Neural cell (in vitro differentiated cells): Measurements from ENCODE around the gene TAL1. TPM values are rescaled to one million over a fixed set of nuclear protein-coding genes. Genes with fewer than 3 reads are reported as not detected.

Experiments used
- H2AFZ ChIP-seq: fragments of 200-600, 300-800 bp; sonication (generic), shearing (Covaris generic); 2 replicates; pipeline ENCODE4 v1.6.0; 2014; ENCODE audit warnings: low read depth, mild to moderate bottlenecking, antibody characterized with exemption, low read length, moderate library complexity
- H3F3A ChIP-seq: fragments of 200-600 bp; shearing (Covaris generic); 2 replicates; pipeline ENCODE4 v1.6.1; 2016; ENCODE audit warnings: mild to moderate bottlenecking, moderate library complexity, mixed read lengths, antibody characterized with exemption, low read length; ENCODE audit not compliant: insufficient read depth, poor library complexity, severe bottlenecking
- H3K27ac ChIP-seq: fragments of 200-600, 300-800 bp; sonication (generic), shearing (Covaris generic); 2 replicates; pipeline ENCODE4 v1.5.1; 2014; ENCODE audit warnings: mild to moderate bottlenecking, low read length, moderate library complexity
- H3K27me3 ChIP-seq: fragments of 300-800, 200-600 bp; sonication (generic), shearing (Covaris generic); 2 replicates; pipeline ENCODE4 v1.6.0; 2014; ENCODE audit warnings: mild to moderate bottlenecking, low read depth, low read length, moderate library complexity; ENCODE audit not compliant: insufficient read depth
- H3K36me3 ChIP-seq: fragments of 300-800, 200-600 bp; sonication (generic), shearing (Covaris generic); 2 replicates; pipeline ENCODE4 v1.5.1; 2014; ENCODE audit warnings: mild to moderate bottlenecking, antibody characterized with exemption, low read length, moderate library complexity; ENCODE audit not compliant: insufficient read depth
- H3K4me2 ChIP-seq: fragments of 300-800, 200-600 bp; sonication (generic), shearing (Covaris generic); 2 replicates; pipeline ENCODE4 v1.6.0; 2014; ENCODE audit warnings: mild to moderate bottlenecking, low read length
- H3K4me3 ChIP-seq: fragments of 300-800, 200-600 bp; sonication (generic), shearing (Covaris generic); 2 replicates; pipeline ENCODE4 v1.5.1; 2014; ENCODE audit warnings: mild to moderate bottlenecking, low read length, moderate library complexity
- H3K79me2 ChIP-seq: fragments of 200-600 bp; shearing (Covaris generic); replicated peaks from 2 replicates; pipeline ENCODE4 v1.6.0; 2014; ENCODE audit warnings: mild to moderate bottlenecking, low read length, moderate library complexity; ENCODE audit not compliant: insufficient read depth
- H3K9ac ChIP-seq: fragments of 300-800, 200-600 bp; sonication (generic), shearing (Covaris generic); 2 replicates; pipeline ENCODE4 v1.6.1; 2016; ENCODE audit warnings: mild to moderate bottlenecking, low read length, mixed read lengths
- H3K9me2 ChIP-seq: fragments of 200-600 bp; shearing (Covaris generic); 2 replicates; pipeline ENCODE4 v1.6.1; 2016; ENCODE audit warnings: mild to moderate bottlenecking, low read length, mixed read lengths; ENCODE audit not compliant: insufficient read depth
- H3K9me3 ChIP-seq: fragments of 200-600, 300-800 bp; sonication (generic), shearing (Covaris generic); 2 replicates; pipeline ENCODE4 v1.6.1; 2016; ENCODE audit warnings: mild to moderate bottlenecking, mixed run types, low read length, moderate library complexity, mixed read lengths
- H4K20me1 ChIP-seq: fragments of 200-600 bp; shearing (Covaris generic); 2 replicates; pipeline ENCODE4 v1.6.1; 2016; ENCODE audit warnings: mild to moderate bottlenecking, mixed run types; ENCODE audit not compliant: insufficient read depth
- CTCF ChIP-seq: fragments of 450-650 bp; IDR thresholded peaks from 2 replicates; pipeline ENCODE4 v1.5.1; 2014; ENCODE audit warnings: antibody characterized with exemption, mild to moderate bottlenecking, moderate library complexity; ENCODE audit not compliant: poor library complexity, severe bottlenecking
- EP300 ChIP-seq: fragments of 450-650 bp; conservative IDR thresholded peaks from 2 replicates; pipeline ENCODE4 v1.6.1; 2014; ENCODE audit warnings: antibody characterized with exemption, mild to moderate bottlenecking, moderate library complexity; ENCODE audit not compliant: poor library complexity, severe bottlenecking
- EZH2 ChIP-seq: fragments of 200-600, 300-800 bp; shearing (Covaris generic), sonication (generic); IDR thresholded peaks from 2 replicates; pipeline ENCODE4 v1.6.1; 2014; ENCODE audit warnings: antibody characterized with exemption, low read length, borderline replicate concordance, mild to moderate bottlenecking; ENCODE audit not compliant: insufficient read depth, poor library complexity, severe bottlenecking
- MXI1 ChIP-seq: fragments of 450-650 bp; conservative IDR thresholded peaks from 2 replicates; pipeline ENCODE4 v1.6.1; 2014; ENCODE audit warnings: antibody characterized with exemption, mild to moderate bottlenecking; ENCODE audit not compliant: poor library complexity, severe bottlenecking
- POLR2AphosphoS5 ChIP-seq: IDR thresholded peaks from 2 replicates; pipeline ENCODE4 v1.6.1; 2012
- RAD21 ChIP-seq: fragments of 450-650 bp; conservative IDR thresholded peaks from 2 replicates; pipeline ENCODE4 v1.6.1; 2014; ENCODE audit warnings: antibody characterized with exemption, mild to moderate bottlenecking, moderate library complexity
- REST ChIP-seq: IDR thresholded peaks from 2 replicates; pipeline ENCODE4 v1.6.1; 2012; ENCODE audit warnings: borderline replicate concordance
- SMC3 ChIP-seq: fragments of 450-650 bp; conservative IDR thresholded peaks from 2 replicates; pipeline ENCODE4 v1.6.1; 2014; ENCODE audit warnings: antibody characterized with exemption, mild to moderate bottlenecking, moderate library complexity; ENCODE audit not compliant: poor library complexity
- TAF1 ChIP-seq: IDR thresholded peaks from 2 replicates; pipeline ENCODE4 v1.6.1; 2012; ENCODE audit warnings: low read depth
- polyA plus RNA-seq: library from polyadenylated mRNA; depleted of rRNA; stranded (reverse); fragments of >200 nt; gene quantifications from 2 replicates; pipeline ENCODE4 v1.2.3, GENCODE V29; 2014

TAL1 gene
- polyA plus RNA-seq, 1 donor from 2014 or later = not detected

DNA sequence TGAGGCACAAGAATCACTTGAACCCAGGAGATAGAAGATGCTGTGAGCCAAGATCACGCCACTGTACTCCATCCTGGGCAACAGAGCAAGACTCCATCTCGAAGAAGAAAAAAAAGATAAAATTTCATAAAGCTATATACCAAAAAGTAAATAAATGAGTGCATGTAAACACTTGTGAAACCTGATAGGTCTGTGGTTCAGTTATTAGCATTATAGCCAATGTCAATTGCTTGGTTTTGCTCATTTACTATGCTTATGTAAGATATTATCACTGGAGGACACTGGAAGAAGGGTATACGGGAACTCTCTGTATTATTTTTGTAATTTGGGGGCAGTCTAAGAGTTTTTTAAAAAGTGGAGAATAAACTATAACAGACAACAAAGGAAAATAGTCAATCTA is 17.7 kb upstream of the TAL1 start:
- Histone ChIP-seq H3K9me3 (no peaks in the 10 kb centered on the region), H2AFZ (no peak overlapping the region), H3K9ac (no peak overlapping the region), H3K9me2 (no peaks in the 10 kb centered on the region), H3K27me3 (peaks cover 3% of the 10 kb centered on the region), H4K20me1 (no peaks in the 10 kb centered on the region), H3K79me2 (no peaks in the 10 kb centered on the region), H3K27ac (no peak overlapping the region), H3K36me3 (no peaks in the 10 kb centered on the region), H3K4me3 (no peak overlapping the region), H3K4me2 (no peak overlapping the region), H3F3A (no peaks in the 10 kb centered on the region)
- no peak for TF ChIP-seq REST
- no peak for TF ChIP-seq SMC3

DNA sequence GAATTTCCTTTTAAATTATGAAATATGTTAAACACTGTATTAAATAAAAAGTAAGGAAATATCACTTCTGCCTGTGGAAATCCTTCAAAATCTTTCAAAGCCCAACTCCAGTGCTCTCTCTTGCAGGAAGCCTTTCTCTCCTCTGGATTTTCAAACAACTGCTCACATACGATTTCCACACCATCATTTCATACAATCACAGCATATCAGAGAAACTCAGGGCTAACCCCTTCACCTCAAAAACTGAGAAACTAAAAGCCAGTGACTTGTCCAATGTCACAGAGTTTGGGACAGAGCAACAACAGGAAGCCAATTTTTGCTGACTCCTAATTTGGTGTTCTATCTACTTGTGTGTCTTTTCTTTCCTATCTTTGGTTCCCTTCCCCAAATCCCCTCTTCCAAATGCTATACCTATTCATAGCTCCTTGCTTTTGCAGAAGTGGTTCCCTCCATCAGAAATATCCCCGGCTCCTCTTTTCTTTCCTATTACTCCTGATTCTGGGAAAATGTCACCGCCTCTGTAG is 12.4 kb upstream of the TAL1 start:
- H3K4me3 ChIP-seq = no peak overlapping the region
- H3K36me3 ChIP-seq = no peaks in the 10 kb centered on the region
- H3K9me3 ChIP-seq = no peaks in the 10 kb centered on the region
- no peak overlapping the region for H2AFZ ChIP-seq
- no peak for TF ChIP-seq POLR2AphosphoS5
- TF ChIP-seq TAF1 = no peak
- no peak for TF ChIP-seq EP300
- TF ChIP-seq RAD21 = no peak
- TF ChIP-seq EZH2 = no peak
- no peak for TF ChIP-seq REST
- TF ChIP-seq CTCF = no peak
- TF ChIP-seq MXI1 = no peak
- no peak for TF ChIP-seq SMC3
- no peaks in the 10 kb centered on the region for H3K79me2 ChIP-seq
- no peak overlapping the region for H3K4me2 ChIP-seq
- H3F3A ChIP-seq = no peaks in the 10 kb centered on the region
- no peaks in the 10 kb centered on the region for H4K20me1 ChIP-seq
- H3K27ac ChIP-seq = no peak overlapping the region
- peaks cover 11% of the 10 kb centered on the region for H3K27me3 ChIP-seq
- H3K9ac ChIP-seq = no peak overlapping the region
- H3K9me2 ChIP-seq = no peaks in the 10 kb centered on the region
